ENCODE results near the gene ZBTB20. TPM values are rescaled to one million over a fixed set of nuclear protein-coding genes. Genes with fewer than 3 reads are reported as not detected.

Gene ZBTB20
- total and polyA plus RNA-seq, 2 donors from 2014 or later: 0.99 to 142 TPM

DNA sequence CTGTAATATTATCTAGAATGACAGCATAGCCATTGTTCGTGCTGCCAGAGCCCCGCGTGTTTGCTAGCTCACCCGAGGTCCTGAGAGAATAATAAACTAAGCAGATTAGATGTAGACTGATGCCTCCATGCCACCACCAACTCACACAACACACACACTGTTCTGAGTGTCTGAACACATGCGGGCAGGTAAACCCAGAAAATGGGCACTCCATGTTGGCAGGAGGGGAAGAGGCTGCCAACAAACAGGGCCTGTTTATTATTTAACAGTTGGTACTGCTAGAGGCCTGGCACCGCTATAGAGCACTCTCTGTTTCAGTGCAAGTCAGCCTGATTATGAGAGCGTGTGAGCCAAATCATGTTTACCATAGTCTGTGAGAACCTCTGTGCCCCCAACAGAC is 299.0 kb downstream of the ZBTB20 start:
- H3K4me3 ChIP-seq (ENCODE audit: low read length in 3 of 3): no peak overlapping the region
- DNase-seq: no peak
- no peak overlapping the region for H3K9ac ChIP-seq (ENCODE audit: low read length in 3 of 3)
- TF ChIP-seq, protein P1, sequence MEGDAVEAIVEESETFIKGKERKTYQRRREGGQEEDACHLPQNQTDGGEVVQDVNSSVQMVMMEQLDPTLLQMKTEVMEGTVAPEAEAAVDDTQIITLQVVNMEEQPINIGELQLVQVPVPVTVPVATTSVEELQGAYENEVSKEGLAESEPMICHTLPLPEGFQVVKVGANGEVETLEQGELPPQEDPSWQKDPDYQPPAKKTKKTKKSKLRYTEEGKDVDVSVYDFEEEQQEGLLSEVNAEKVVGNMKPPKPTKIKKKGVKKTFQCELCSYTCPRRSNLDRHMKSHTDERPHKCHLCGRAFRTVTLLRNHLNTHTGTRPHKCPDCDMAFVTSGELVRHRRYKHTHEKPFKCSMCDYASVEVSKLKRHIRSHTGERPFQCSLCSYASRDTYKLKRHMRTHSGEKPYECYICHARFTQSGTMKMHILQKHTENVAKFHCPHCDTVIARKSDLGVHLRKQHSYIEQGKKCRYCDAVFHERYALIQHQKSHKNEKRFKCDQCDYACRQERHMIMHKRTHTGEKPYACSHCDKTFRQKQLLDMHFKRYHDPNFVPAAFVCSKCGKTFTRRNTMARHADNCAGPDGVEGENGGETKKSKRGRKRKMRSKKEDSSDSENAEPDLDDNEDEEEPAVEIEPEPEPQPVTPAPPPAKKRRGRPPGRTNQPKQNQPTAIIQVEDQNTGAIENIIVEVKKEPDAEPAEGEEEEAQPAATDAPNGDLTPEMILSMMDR (IDR thresholded peaks at IDR 0.05; ENCODE audit: borderline replicate concordance, extremely low read depth, insufficient read depth): no peak
- intact Hi-C loops (cut with DNase I): no loop called here
- no peaks in the 10 kb centered on the region for H3K9me3 ChIP-seq (ENCODE audit: control insufficient read depth in 2 of 3, insufficient read depth in 1 of 3, low read length in 3 of 3)
- no peaks in the 10 kb centered on the region for H3K27me3 ChIP-seq (ENCODE audit: control insufficient read depth, insufficient read depth, low read length)
- no peaks in the 10 kb centered on the region for H3K36me3 ChIP-seq (ENCODE audit: control insufficient read depth in 2 of 3, insufficient read depth in 3 of 3, low read length in 3 of 3)
- no peak for FAIRE-seq
- H3K27ac ChIP-seq (ENCODE audit: low read depth in 2 of 2, low read length in 2 of 2): no peak overlapping the region
- H3K4me1 ChIP-seq (ENCODE audit: control insufficient read depth in 2 of 3, insufficient read depth in 2 of 3, low read depth in 1 of 3, low read length in 3 of 3): peaks cover 0 to 11% (median 0%) of the 10 kb centered on the region in 3 donors

DNA sequence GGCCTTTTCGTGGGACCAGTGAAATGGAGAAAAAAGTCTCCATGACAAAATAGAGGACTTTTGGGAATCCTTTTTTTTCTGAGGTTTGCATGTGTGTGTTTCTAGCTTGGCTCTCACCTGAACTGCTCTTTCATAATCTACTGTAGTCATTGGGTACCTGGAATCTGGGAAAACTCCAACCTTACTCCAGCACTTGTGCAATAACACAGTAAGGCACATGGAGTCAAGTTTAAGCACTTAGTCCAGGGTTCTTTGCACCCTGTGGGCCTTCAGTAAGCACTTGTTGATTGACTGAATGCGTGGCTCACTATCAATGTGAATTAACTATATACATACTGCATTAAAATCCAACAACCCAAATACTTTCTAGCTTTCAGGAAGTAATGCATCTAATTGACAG is 299.5 kb downstream of the ZBTB20 start:
- Histone ChIP-seq H3K9ac (ENCODE audit: low read length in 3 of 3) (no peak overlapping the region), H3K4me1 (ENCODE audit: control insufficient read depth in 2 of 3, insufficient read depth in 2 of 3, low read depth in 1 of 3, low read length in 3 of 3) (peaks cover 0 to 11% (median 0%) of the 10 kb centered on the region in 3 donors), H3K4me3 (ENCODE audit: low read length in 3 of 3) (no peak overlapping the region), H3K27ac (ENCODE audit: low read depth in 2 of 2, low read length in 2 of 2) (no peak overlapping the region), H3K27me3 (ENCODE audit: control insufficient read depth, insufficient read depth, low read length) (no peaks in the 10 kb centered on the region), H3K9me3 (ENCODE audit: control insufficient read depth in 2 of 3, insufficient read depth in 1 of 3, low read length in 3 of 3) (no peaks in the 10 kb centered on the region), H3K36me3 (ENCODE audit: control insufficient read depth in 2 of 3, insufficient read depth in 3 of 3, low read length in 3 of 3) (no peaks in the 10 kb centered on the region)
- TF ChIP-seq, protein P1 (IDR thresholded peaks at IDR 0.05; ENCODE audit: borderline replicate concordance, extremely low read depth, insufficient read depth): no peak
- FAIRE-seq (no peak), DNase-seq (no peak)
- intact Hi-C loops (cut with DNase I): no loop called here

DNA sequence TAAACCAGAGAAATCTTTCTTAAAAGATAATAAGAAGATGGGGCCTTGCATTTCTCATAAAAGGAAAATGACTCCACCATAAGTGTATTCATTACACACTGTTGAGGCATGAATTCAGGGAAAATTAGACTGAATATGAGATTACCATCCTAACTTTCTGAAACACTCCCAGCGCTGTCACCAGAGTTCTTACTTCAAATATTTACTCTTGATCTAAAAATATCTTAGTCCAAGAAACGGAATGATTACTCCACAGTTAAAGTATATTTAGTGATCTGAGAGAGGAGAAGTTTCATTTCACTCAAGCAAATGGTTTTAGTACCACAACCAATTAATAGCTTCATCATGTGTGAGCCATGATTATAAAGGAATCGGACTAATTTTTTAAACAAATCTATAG is 300.3 kb downstream of the ZBTB20 start:
- Histone ChIP-seq H3K27ac (ENCODE audit: low read depth in 2 of 2, low read length in 2 of 2) (no peak overlapping the region), H3K36me3 (ENCODE audit: control insufficient read depth in 2 of 3, insufficient read depth in 3 of 3, low read length in 3 of 3) (no peaks in the 10 kb centered on the region), H3K27me3 (ENCODE audit: control insufficient read depth, insufficient read depth, low read length) (no peaks in the 10 kb centered on the region), H3K9ac (ENCODE audit: low read length in 3 of 3) (no peak overlapping the region), H3K4me3 (ENCODE audit: low read length in 3 of 3) (no peak overlapping the region), H3K9me3 (ENCODE audit: control insufficient read depth in 2 of 3, insufficient read depth in 1 of 3, low read length in 3 of 3) (no peaks in the 10 kb centered on the region), H3K4me1 (ENCODE audit: control insufficient read depth in 2 of 3, insufficient read depth in 2 of 3, low read depth in 1 of 3, low read length in 3 of 3) (peaks cover 0 to 11% (median 0%) of the 10 kb centered on the region in 3 donors)
- FAIRE-seq: no peak
- DNase-seq: no peak
- intact Hi-C loops (cut with DNase I): no loop called here
- TF ChIP-seq, protein P1 (IDR thresholded peaks at IDR 0.05; ENCODE audit: borderline replicate concordance, extremely low read depth, insufficient read depth): no peak

DNA sequence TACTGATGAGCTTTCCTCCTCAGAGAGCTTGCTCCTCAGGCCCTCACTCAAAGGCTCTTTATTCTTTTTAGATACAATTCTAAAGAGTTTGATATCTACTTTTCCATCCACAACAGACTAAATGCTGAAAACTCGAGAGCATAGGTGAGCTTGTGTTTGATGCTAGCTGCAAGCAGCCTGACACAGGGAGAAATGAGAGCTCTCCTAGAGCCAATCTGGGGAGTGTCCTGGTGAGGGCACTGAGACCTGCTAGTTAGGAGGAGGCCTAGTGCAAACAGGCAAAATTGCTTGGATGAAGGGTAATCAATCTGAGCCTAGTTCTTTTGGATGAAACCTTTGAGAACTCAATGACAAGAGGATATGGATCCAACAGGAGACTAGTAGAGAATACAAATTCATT is 300.8 kb downstream of the ZBTB20 start:
- Histone ChIP-seq H3K9me3 (ENCODE audit: control insufficient read depth in 2 of 3, insufficient read depth in 1 of 3, low read length in 3 of 3) (no peaks in the 10 kb centered on the region), H3K27me3 (ENCODE audit: control insufficient read depth, insufficient read depth, low read length) (no peaks in the 10 kb centered on the region), H3K36me3 (ENCODE audit: control insufficient read depth in 2 of 3, insufficient read depth in 3 of 3, low read length in 3 of 3) (no peaks in the 10 kb centered on the region), H3K4me3 (ENCODE audit: low read length in 3 of 3) (no peak overlapping the region), H3K9ac (ENCODE audit: low read length in 3 of 3) (no peak overlapping the region), H3K27ac (ENCODE audit: low read depth in 2 of 2, low read length in 2 of 2) (no peak overlapping the region), H3K4me1 (ENCODE audit: control insufficient read depth in 2 of 3, insufficient read depth in 2 of 3, low read depth in 1 of 3, low read length in 3 of 3) (peaks cover 0 to 11% (median 0%) of the 10 kb centered on the region in 3 donors)
- intact Hi-C loops (cut with DNase I): no loop called here
- no peak for FAIRE-seq
- DNase-seq: no peak
- TF ChIP-seq, protein P1 (IDR thresholded peaks at IDR 0.05; ENCODE audit: borderline replicate concordance, extremely low read depth, insufficient read depth): no peak

All from kidney (tissue), 14 donors.